Esophagus muscularis mucosa (tissue), 4 donors: ENCODE results near the gene PKD1L1. TPM values are rescaled to one million over a fixed set of nuclear protein-coding genes. Genes with fewer than 3 reads are reported as not detected.

Experiments
- DNase-seq: peaks from one replicate; pipeline ENCODE4 v3.0.0-alpha.2; 2017; ENCODE audit errors: extremely low spot score
- H3K27ac ChIP-seq, 4 donors: fragments of 200-600 bp; sonication (generic); replicated peaks in 1 of 4; 1 replicate in 3 of 4; 2 replicates in 1 of 4; pipeline ENCODE4 v1.5.1; 2016 to 2019; ENCODE audit warnings: mild to moderate bottlenecking in 1 of 4
- H3K27me3 ChIP-seq, 4 donors: fragments of 200-600 bp; sonication (generic); one replicate each; pipeline versions ENCODE4 v1.5.1 to v1.6.0; 2016 to 2019
- H3K36me3 ChIP-seq, 4 donors: fragments of 200-600 bp; sonication (generic); one replicate each; pipeline ENCODE4 v1.5.1; 2016 to 2019
- H3K4me1 ChIP-seq, 4 donors: fragments of 200-600 bp; sonication (generic); one replicate each; pipeline ENCODE4 v1.5.1; 2016 to 2019
- H3K4me3 ChIP-seq, 4 donors: fragments of 200-600 bp; sonication (generic); 1 replicate in 2 of 4; 2 replicates in 2 of 4; pipeline ENCODE4 v1.5.1; 2016 to 2019; ENCODE audit warnings: mild to moderate bottlenecking in 4 of 4, moderate library complexity in 1 of 4
- H3K9me3 ChIP-seq, 4 donors: fragments of 200-600 bp; sonication (generic); 1 replicate in 3 of 4; 2 replicates in 1 of 4; pipeline ENCODE4 v1.5.1; 2016 to 2019
- CTCF ChIP-seq, 3 experiments: fragments of 200-600 bp in 2 of 3; fragments of 450-650 bp in 1 of 3; sonication (generic) in 2 of 3; IDR thresholded peaks; one replicate each; pipeline ENCODE4 v1.5.1; 2017 to 2019; ENCODE audit warnings: antibody characterized with exemption in 3 of 3, mild to moderate bottlenecking in 2 of 3, moderate library complexity in 1 of 3
- EP300 ChIP-seq: sonication (generic); formaldehyde crosslinking; IDR thresholded peaks from one replicate; pipeline ENCODE4 v1.6.1; 2017; ENCODE audit warnings: antibody characterized with exemption
- POLR2A ChIP-seq: fragments of 450-650 bp; IDR thresholded peaks from one replicate; pipeline ENCODE4 v1.6.1; 2017; ENCODE audit warnings: antibody characterized with exemption, moderate library complexity, mild to moderate bottlenecking, low read depth
- POLR2AphosphoS5 ChIP-seq, 2 donors: sonication (generic); formaldehyde crosslinking; IDR thresholded peaks; one replicate each; pipeline ENCODE4 v1.6.1; 2017; ENCODE audit warnings: antibody characterized with exemption in 2 of 2
- WGBS: methylation state at CpG from one replicate; pipeline ENCODE4 v1.1.5; 2018; 5-methylcytosine and 5-hydroxymethylcytosine counted together
- intact Hi-C: fragments of 100-400 bp; cut with DNase I; formaldehyde crosslinking; loops from one replicate; pipeline ENCODE4 v1.15.1; 2023
- total RNA-seq, 4 donors: library from RNA; depleted of rRNA; stranded (reverse); fragments of >200 nt; gene quantifications; one replicate each; pipeline versions ENCODE4 v1.1.0 to v1.2.1, GENCODE V29; 2016

PKD1L1 gene
- total RNA-seq, 4 donors from 2014 or later = 0.50 to 1.7 (median 0.73) TPM

DNA sequence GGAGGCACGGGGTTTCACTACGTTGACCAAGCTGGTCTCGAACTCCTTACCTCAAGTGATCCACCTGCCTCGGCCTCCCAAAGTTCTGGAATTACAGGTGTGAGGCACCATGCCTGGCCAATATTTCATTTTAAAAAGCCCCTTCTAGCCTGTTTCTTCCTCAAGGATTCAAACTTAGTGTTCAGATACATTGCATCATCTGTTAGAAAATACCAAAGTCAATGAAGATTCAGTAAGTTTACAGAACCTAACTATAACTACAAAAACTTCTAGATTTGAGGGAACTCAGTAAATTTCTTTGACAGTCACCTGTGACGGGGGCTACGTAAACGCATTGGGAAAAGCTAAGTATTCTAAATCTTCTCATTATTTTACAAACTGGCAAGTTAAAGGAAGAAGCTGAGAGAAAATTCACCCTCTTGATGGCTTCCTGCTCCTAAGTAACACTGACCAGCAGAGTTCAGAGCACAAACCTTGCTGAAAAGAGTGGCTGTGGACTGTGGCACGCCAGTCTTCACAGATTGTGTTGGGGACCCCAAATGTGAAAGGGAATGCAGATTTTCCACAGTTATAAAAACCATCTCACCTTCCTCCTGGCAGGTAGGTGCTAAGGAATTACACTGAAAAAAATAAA lies 162.2 kb downstream of the PKD1L1 start:
- H3K27ac ChIP-seq = peak overlapping the region; percentile 75 to 87 (median 84)
- H3K9me3 ChIP-seq = no peaks in the 10 kb centered on the region
- no peaks in the 10 kb centered on the region for H3K27me3 ChIP-seq
- no peaks in the 10 kb centered on the region for H3K36me3 ChIP-seq
- DNase-seq = peak; percentile 24
- no peak overlapping the region for H3K4me3 ChIP-seq
- H3K4me1 ChIP-seq = peaks cover 12 to 64% (median 63%) of the 10 kb centered on the region in 4 donors
- intact Hi-C loops = no loop called here
- TF ChIP-seq POLR2AphosphoS5 (IDR thresholded peaks at IDR 0.05) (no peak), EP300 (no peak), POLR2A (no peak), CTCF (IDR thresholded peaks at IDR 0.05) (no peak)
- 91% methylated on average over 8 of the region's 8 CpGs for WGBS

GRCh38 chr7:47783456-47784223 lies 164.6 kb downstream of the PKD1L1 start:
- Histone ChIP-seq H3K4me1 (peaks cover 12 to 64% (median 63%) of the 10 kb centered on the region in 4 donors), H3K27ac (peak overlapping the region; percentile 75 to 87 (median 84))
- peak; percentile 50 for DNase-seq

GRCh38 chr7:47782792-47783191 lies 165.5 kb downstream of the PKD1L1 start:
- DNase-seq = peak; percentile 14
- WGBS = 99% methylated on average over 4 of the region's 4 CpGs
- intact Hi-C loops = no loop called here
- no peaks in the 10 kb centered on the region for H3K27me3 ChIP-seq
- TF ChIP-seq POLR2A = no peak
- no peak for TF ChIP-seq POLR2AphosphoS5 (IDR thresholded peaks at IDR 0.05)
- no peak for TF ChIP-seq CTCF (IDR thresholded peaks at IDR 0.05)
- TF ChIP-seq EP300 = no peak
- no peak overlapping the region for H3K4me3 ChIP-seq
- no peaks in the 10 kb centered on the region for H3K9me3 ChIP-seq
- H3K4me1 ChIP-seq = peaks cover 12 to 64% (median 62%) of the 10 kb centered on the region in 4 donors
- no peaks in the 10 kb centered on the region for H3K36me3 ChIP-seq
- H3K27ac ChIP-seq = peak overlapping the region; percentile 75 to 87 (median 84)

More at GRCh38 chr7:47783456-47784223, 164.6 kb downstream of the PKD1L1 start:
- no peak for TF ChIP-seq CTCF (IDR thresholded peaks at IDR 0.05)
- no peak for TF ChIP-seq POLR2A
- TF ChIP-seq POLR2AphosphoS5 (IDR thresholded peaks at IDR 0.05) = peak in 1 of 2 donors; percentile 95
- Histone ChIP-seq H3K36me3 (no peaks in the 10 kb centered on the region), H3K27me3 (no peaks in the 10 kb centered on the region), H3K4me3 (peak overlapping the region in 1 of 4 donors; percentile 12), H3K9me3 (no peaks in the 10 kb centered on the region)
- WGBS = 31% methylated on average over 5 of the region's 5 CpGs
- intact Hi-C loops = no loop called here

DNA sequence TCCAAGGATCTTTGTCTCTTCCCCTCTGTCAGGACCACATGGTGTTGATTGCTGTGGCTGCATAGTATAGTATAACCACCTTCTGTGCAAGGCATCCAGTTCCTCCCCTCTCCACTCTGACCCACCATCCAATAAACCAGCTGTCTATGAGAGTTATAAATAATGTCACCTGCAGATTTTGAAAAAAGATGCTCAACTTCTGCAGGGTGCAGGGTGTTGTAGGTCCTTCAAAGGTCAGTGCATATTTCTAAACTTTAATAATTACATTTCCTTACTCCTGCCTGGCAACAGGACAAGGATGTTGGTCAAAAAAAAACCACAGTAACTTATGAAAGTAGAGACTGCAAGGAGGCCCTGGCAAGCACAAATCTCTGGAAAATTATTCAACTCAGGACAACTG lies 166.2 kb downstream of the PKD1L1 start:
- no peak overlapping the region for H3K4me3 ChIP-seq
- TF ChIP-seq EP300 (no peak), POLR2AphosphoS5 (IDR thresholded peaks at IDR 0.05) (no peak), CTCF (IDR thresholded peaks at IDR 0.05) (no peak), POLR2A (no peak)
- peak overlapping the region; percentile 75 to 87 (median 84) for H3K27ac ChIP-seq
- peak; percentile 29 for DNase-seq
- no peaks in the 10 kb centered on the region for H3K36me3 ChIP-seq
- intact Hi-C loops = no loop called here
- peaks cover 12 to 57% (median 55%) of the 10 kb centered on the region in 4 donors for H3K4me1 ChIP-seq
- H3K9me3 ChIP-seq = no peaks in the 10 kb centered on the region
- H3K27me3 ChIP-seq = no peaks in the 10 kb centered on the region
